NT2/D1 (cell line): ENCODE results near the gene ABHD1.

Experiments
- DNase-seq: peaks from one replicate; pipeline ENCODE4 v3.0.0-alpha.2; 2011; ENCODE audit warnings: low read depth, low spot score
- H3K27me3 ChIP-seq: 2 replicates; pipeline ENCODE4 v1.6.0; 2011; ENCODE audit warnings: mild to moderate bottlenecking; ENCODE audit not compliant: insufficient read length, insufficient read depth
- H3K36me3 ChIP-seq: 2 replicates; pipeline ENCODE4 v1.6.1; 2011; ENCODE audit warnings: mild to moderate bottlenecking, low read length, mixed read lengths; ENCODE audit not compliant: insufficient read depth, insufficient read length
- H3K4me1 ChIP-seq: 2 replicates; pipeline ENCODE4 v1.5.1; 2011; ENCODE audit not compliant: insufficient read depth, insufficient read length
- H3K4me3 ChIP-seq: 2 replicates; pipeline ENCODE4 v1.5.1; 2011; ENCODE audit warnings: low read depth; ENCODE audit not compliant: insufficient read length
- H3K9ac ChIP-seq: 2 replicates; pipeline ENCODE4 v1.6.0; 2011; ENCODE audit warnings: low read depth; ENCODE audit not compliant: insufficient read length
- H3K9me3 ChIP-seq: 2 replicates; pipeline ENCODE4 v1.5.1; 2011; ENCODE audit warnings: mild to moderate bottlenecking, low read length; ENCODE audit not compliant: insufficient read depth
- SUZ12 ChIP-seq: IDR thresholded peaks from 2 replicates; pipeline ENCODE4 v1.6.1; 2011; ENCODE audit not compliant: insufficient read length, insufficient read depth; ENCODE audit errors: extremely low read depth
- YY1 ChIP-seq: IDR thresholded peaks from 2 replicates; pipeline ENCODE4 v1.6.1; 2011; ENCODE audit not compliant: insufficient read length, insufficient read depth
- ZNF274 ChIP-seq: IDR thresholded peaks from 2 replicates; pipeline ENCODE4 v1.6.1; 2011; ENCODE audit warnings: mild to moderate bottlenecking, low read depth, low read length

ABHD1 gene

DNA sequence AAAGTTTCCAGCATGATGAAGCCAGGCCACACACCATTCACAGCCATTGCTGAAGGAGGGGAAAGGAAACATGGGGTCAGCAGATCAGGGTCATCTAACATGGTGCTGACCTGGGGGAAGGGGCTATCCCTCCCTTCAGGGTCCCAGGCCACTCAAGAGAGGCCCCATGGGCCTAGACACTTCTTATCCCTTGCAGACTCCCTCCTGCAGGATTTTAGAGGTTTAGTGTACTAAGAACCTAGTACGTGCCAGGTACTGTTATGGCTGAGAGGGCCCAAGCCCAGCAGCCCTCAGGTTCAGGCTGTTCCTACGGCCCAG, 28.2 kb upstream of the ABHD1 start:
- Histone ChIP-seq H3K4me1 (peaks cover 11% of the 10 kb centered on the region), H3K27me3 (no peaks in the 10 kb centered on the region), H3K9ac (no peak overlapping the region), H3K9me3 (no peaks in the 10 kb centered on the region), H3K36me3 (no peaks in the 10 kb centered on the region), H3K4me3 (no peak overlapping the region)
- TF ChIP-seq ZNF274 (no peak), SUZ12 (no peak), YY1 (no peak)
- no peak for DNase-seq

DNA sequence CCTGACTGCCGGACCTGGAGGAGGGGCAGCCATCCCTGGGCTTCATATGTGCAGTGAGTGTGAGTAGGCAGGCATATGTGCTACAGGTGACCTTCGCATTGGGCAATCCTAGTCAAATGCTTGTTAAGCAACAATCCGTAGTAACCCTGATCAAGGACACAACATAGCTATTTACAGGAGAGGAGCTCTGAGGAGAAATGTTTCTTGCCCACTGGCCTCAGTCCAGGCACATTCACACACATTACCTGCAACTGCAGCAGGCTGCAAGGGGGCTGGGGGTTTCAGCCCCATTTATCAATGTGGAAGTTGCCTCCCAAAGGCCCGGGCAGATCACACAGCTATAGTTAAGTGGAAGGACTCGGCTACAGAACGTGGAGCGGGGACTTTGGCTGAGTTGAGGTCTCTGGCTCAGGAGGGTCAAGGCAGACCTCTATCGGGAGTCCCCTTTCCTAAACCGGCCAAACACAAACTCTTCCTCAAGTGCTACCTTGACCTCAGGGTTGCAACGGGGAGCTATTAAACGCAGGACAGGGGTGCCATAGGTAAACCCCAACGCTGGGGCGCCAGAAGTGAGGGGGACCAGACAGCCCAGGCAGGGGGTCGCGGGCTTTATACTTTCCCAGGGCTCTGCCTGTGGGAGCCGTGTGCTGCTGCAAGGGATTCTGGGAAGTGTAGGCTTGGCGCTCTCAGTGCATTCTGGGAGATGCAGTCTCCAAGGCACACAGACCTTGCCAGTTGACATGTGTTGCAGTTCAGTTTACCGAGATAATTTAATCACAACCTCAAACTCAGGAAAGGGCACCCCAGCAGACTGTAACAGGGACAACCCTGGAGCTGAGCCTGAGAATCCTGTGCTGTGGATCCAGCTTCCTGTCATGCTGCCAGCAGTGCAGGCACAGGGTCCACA, 27.6 kb upstream of the ABHD1 start:
- no peak for TF ChIP-seq ZNF274
- no peak for TF ChIP-seq YY1
- no peak for TF ChIP-seq SUZ12
- Histone ChIP-seq H3K4me1 (peaks cover 11% of the 10 kb centered on the region), H3K9ac (no peak overlapping the region), H3K9me3 (no peaks in the 10 kb centered on the region), H3K4me3 (no peak overlapping the region), H3K36me3 (no peaks in the 10 kb centered on the region), H3K27me3 (no peaks in the 10 kb centered on the region)
- no peak for DNase-seq

DNA sequence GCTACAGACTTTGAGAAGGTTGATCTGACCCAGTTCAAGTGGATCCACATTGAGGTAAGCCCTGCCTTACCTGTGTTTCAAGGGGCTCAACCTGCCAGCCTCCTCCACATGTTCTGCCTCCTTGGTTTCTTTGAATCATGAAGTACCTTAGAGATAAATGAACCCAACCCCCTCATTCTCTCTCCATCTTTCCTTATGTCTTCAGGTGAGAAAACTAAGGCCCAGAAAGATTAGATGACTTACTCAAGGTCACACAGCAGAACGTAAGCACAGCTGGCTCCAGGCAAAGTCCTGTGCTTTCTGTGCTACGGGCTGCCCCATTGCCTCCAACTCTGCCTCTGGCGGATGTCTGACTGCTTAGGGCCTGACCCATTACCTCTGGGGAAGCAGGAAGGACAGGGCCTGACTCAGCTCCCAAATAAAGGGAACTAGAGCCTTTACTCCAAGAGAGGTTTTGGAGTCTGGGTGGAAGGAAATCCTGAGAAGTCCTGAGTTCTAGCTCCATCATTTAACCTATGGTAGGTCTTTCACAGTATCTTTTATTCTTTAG, 26.8 kb upstream of the ABHD1 start:
- Histone ChIP-seq H3K4me3 (no peak overlapping the region), H3K36me3 (no peaks in the 10 kb centered on the region), H3K27me3 (no peaks in the 10 kb centered on the region), H3K4me1 (peaks cover 13% of the 10 kb centered on the region), H3K9ac (no peak overlapping the region), H3K9me3 (no peaks in the 10 kb centered on the region)
- TF ChIP-seq YY1 (no peak), ZNF274 (no peak), SUZ12 (no peak)
- DNase-seq = no peak

DNA sequence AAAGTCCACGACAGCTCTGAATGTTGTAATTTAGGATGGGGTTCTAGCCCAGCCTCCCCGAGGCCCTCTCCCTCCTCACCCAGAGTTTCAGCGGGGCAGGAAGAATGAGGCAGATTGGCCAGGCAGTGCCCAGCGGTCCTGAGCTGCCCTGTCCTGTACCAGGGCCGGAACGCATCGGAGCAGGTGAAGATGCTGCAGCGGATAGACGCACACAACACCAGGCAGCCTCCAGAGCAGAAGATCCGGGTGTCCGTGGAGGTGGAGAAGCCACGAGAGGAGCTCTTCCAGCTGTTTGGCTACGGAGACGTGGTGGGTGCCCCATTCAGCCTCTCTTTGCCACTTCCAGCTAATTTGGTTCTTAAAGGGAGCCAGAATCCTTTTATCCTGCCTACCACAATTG, 26.3 kb upstream of the ABHD1 start:
- no peak overlapping the region for H3K9ac ChIP-seq
- peaks cover 15% of the 10 kb centered on the region for H3K4me1 ChIP-seq
- TF ChIP-seq YY1 = no peak
- no peak for TF ChIP-seq ZNF274
- TF ChIP-seq SUZ12 = no peak
- no peaks in the 10 kb centered on the region for H3K27me3 ChIP-seq
- no peak for DNase-seq
- H3K9me3 ChIP-seq = no peaks in the 10 kb centered on the region
- no peak overlapping the region for H3K4me3 ChIP-seq
- no peaks in the 10 kb centered on the region for H3K36me3 ChIP-seq

DNA sequence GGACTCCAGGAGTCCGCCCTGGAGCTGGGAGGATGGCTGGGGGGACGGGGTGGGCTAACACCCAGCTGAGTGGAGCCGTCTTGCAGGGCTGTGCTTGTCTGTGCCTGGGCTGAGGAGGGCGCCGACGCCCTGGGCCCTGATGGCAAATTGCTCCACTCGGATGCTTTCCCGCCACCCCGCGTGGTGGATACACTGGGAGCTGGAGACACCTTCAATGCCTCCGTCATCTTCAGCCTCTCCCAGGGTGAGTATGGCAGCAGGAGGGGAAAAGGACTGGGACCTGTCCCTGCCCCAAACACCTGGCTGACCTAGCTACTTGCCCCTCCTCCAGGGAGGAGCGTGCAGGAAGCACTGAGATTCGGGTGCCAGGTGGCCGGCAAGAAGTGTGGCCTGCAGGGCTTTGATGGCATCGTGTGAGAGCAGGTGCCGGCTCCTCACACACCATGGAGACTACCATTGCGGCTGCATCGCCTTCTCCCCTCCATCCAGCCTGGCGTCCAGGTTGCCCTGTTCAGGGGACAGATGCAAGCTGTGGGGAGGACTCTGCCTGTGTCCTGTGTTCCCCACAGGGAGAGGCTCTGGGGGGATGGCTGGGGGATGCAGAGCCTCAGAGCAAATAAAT, 24.2 kb upstream of the ABHD1 start:
- H3K36me3 ChIP-seq = no peaks in the 10 kb centered on the region
- no peaks in the 10 kb centered on the region for H3K27me3 ChIP-seq
- no peak overlapping the region for H3K4me3 ChIP-seq
- no peaks in the 10 kb centered on the region for H3K9me3 ChIP-seq
- DNase-seq = no peak
- TF ChIP-seq ZNF274 (no peak), YY1 (no peak), SUZ12 (no peak)
- H3K4me1 ChIP-seq = peaks cover 9% of the 10 kb centered on the region
- no peak overlapping the region for H3K9ac ChIP-seq

DNA sequence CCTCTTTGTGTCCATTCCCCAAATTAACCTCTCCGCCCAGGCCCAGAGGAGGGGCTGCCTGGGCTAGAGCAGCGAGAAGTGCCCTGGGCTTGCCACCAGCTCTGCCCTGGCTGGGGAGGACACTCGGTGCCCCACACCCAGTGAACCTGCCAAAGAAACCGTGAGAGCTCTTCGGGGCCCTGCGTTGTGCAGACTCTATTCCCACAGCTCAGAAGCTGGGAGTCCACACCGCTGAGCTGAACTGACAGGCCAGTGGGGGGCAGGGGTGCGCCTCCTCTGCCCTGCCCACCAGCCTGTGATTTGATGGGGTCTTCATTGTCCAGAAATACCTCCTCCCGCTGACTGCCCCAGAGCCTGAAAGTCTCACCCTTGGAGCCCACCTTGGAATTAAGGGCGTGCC, 23.6 kb upstream of the ABHD1 start:
- no peaks in the 10 kb centered on the region for H3K27me3 ChIP-seq
- no peak overlapping the region for H3K9ac ChIP-seq
- no peak for DNase-seq
- no peaks in the 10 kb centered on the region for H3K9me3 ChIP-seq
- H3K36me3 ChIP-seq = no peaks in the 10 kb centered on the region
- TF ChIP-seq SUZ12 = no peak
- TF ChIP-seq YY1 = no peak
- no peak for TF ChIP-seq ZNF274
- H3K4me3 ChIP-seq = no peak overlapping the region
- H3K4me1 ChIP-seq = peaks cover 9% of the 10 kb centered on the region

DNA sequence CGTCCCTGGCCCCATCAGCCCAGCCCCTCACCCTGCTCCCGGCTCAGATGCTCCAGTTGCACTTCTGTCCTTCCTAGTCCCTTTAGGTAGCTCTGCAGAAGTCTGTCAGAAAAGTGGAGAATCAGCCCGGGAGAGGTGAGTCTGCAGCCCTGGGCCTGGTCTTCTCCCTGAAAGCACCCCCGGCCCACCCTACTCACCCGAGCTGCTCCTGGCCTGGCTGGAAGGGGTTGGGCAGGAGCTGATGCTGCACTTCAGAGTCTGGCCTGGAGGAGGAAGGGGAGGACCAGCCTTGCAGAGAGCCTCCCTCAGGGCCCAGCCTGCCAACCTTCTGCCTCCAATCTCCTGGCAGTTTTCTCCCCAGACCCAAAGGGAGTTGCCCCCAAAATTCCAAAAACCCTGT, 21.3 kb upstream of the ABHD1 start:
- no peaks in the 10 kb centered on the region for H3K9me3 ChIP-seq
- H3K4me3 ChIP-seq = no peak overlapping the region
- DNase-seq = no peak
- no peaks in the 10 kb centered on the region for H3K36me3 ChIP-seq
- no peak overlapping the region for H3K9ac ChIP-seq
- no peaks in the 10 kb centered on the region for H3K27me3 ChIP-seq
- H3K4me1 ChIP-seq = peaks cover 6% of the 10 kb centered on the region
- TF ChIP-seq SUZ12 (no peak), ZNF274 (no peak), YY1 (no peak)
